B cell (primary cell): Measurements from ENCODE around the gene KRTAP25-1. TPM values are rescaled to one million over a fixed set of nuclear protein-coding genes. Genes with fewer than 3 reads are reported as not detected.

Source experiments
- ATAC-seq: fragments of 200-7000 bp; cut with Tn5 transposase; one replicate; pipeline ENCODE4 v1.10.0; 2021; ENCODE audit warnings: low read depth, mild to moderate bottlenecking, moderate number of reproducible peaks, moderate library complexity
- CTCF ChIA-PET: fragments of 350-600 bp; sonication (Branson Sonifier 250); formaldehyde crosslinking; loops from one replicate; lab custom pipeline; 2021; ENCODE audit warnings: antibody characterized with exemption, inconsistent platforms; lab: Charles Lee
- POLR2A ChIA-PET: fragments of 350-600 bp; sonication (Branson Sonifier 250); formaldehyde crosslinking; loops from one replicate; lab custom pipeline; 2021; ENCODE audit warnings: antibody characterized with exemption; lab: Charles Lee
- DNase-seq: peaks from one replicate; pipeline ENCODE4 v3.0.0; 2013
- H2AFZ ChIP-seq: 2 replicates; pipeline ENCODE4 v1.6.1; 2012; ENCODE audit warnings: mild to moderate bottlenecking, low read depth, low read length; ENCODE audit not compliant: insufficient read depth, poor library complexity, severe bottlenecking
- H3K27ac ChIP-seq, 2 donors: 1 replicate in 1 of 2; 2 replicates in 1 of 2; pipeline ENCODE4 v1.5.1; 2012 to 2013; ENCODE audit warnings: low read length in 2 of 2, mild to moderate bottlenecking in 2 of 2, moderate library complexity in 1 of 2
- H3K27me3 ChIP-seq, 4 experiments: fragments of 200-600 bp in 1 of 4; sonication (generic) in 1 of 4; replicated peaks in 1 of 4; 1 replicate in 2 of 4; 2 replicates in 2 of 4; pipeline versions ENCODE4 v1.6.1 to v1.7.0; 2013 to 2016; ENCODE audit warnings: low read length in 3 of 4, mild to moderate bottlenecking in 2 of 4, mixed read lengths in 1 of 4, moderate library complexity in 1 of 4; ENCODE audit not compliant: insufficient read depth in 4 of 4, control insufficient read depth in 3 of 4; ENCODE audit errors: control extremely low read depth in 1 of 4
- H3K36me3 ChIP-seq, 2 experiments: replicated peaks in 1 of 2; 1 replicate in 1 of 2; 2 replicates in 1 of 2; pipeline versions ENCODE4 v1.6.1 to v1.7.1; 2013; ENCODE audit warnings: low read length in 1 of 2; ENCODE audit not compliant: insufficient read depth in 2 of 2, control insufficient read depth in 1 of 2; ENCODE audit errors: control extremely low read depth in 1 of 2, extremely low read depth in 1 of 2
- H3K4me1 ChIP-seq, 2 donors: fragments of 200-600 bp in 1 of 2; sonication (generic) in 1 of 2; 1 replicate in 1 of 2; 2 replicates in 1 of 2; pipeline versions ENCODE4 v1.5.1 to v1.6.1; 2013 to 2017; ENCODE audit warnings: low read length in 2 of 2; ENCODE audit not compliant: control insufficient read depth in 2 of 2, insufficient read depth in 2 of 2
- H3K4me2 ChIP-seq: replicated peaks from 2 replicates; pipeline ENCODE3; 2012; ENCODE audit warnings: mild to moderate bottlenecking, low read depth, low read length; ENCODE audit not compliant: poor library complexity, severe bottlenecking
- H3K4me3 ChIP-seq, 5 experiments: fragments of 200-600 bp in 1 of 5; sonication (generic) in 1 of 5; 1 replicate in 3 of 5; 2 replicates in 2 of 5; pipeline versions ENCODE4 v1.5.1 to v1.7.0; 2011 to 2016; ENCODE audit warnings: low read length in 4 of 5, mild to moderate bottlenecking in 4 of 5, low read depth in 2 of 5, control low read depth in 1 of 5, moderate library complexity in 1 of 5; ENCODE audit not compliant: insufficient read depth in 1 of 5; ENCODE audit errors: control extremely low read depth in 1 of 5, extremely low read depth in 1 of 5
- H3K79me2 ChIP-seq: fragments of 200-600 bp; sonication (generic); one replicate; pipeline ENCODE4 v1.6.0; 2016; ENCODE audit warnings: low read length; ENCODE audit not compliant: control insufficient read depth, insufficient read depth
- H3K9ac ChIP-seq: fragments of 200-600 bp; sonication (generic); 2 replicates; pipeline ENCODE4 v1.6.1; 2017; ENCODE audit warnings: mild to moderate bottlenecking, low read length, moderate library complexity
- H3K9me3 ChIP-seq, 3 donors: one replicate each; pipeline versions ENCODE4 v1.6.1 to v1.7.1; 2013; ENCODE audit warnings: low read length in 2 of 3; ENCODE audit not compliant: control insufficient read depth in 2 of 3, insufficient read depth in 1 of 3; ENCODE audit errors: control extremely low read depth in 1 of 3
- H4K20me1 ChIP-seq: 2 replicates; pipeline ENCODE4 v1.6.0; 2012; ENCODE audit warnings: mild to moderate bottlenecking, low read length; ENCODE audit not compliant: insufficient read depth, control insufficient read depth, poor library complexity, severe bottlenecking
- H3K27ac Mint-ChIP-seq: one replicate; pipeline ENCODE4 v1.8.0; 2021; ENCODE audit warnings: mixed read lengths
- H3K27me3 Mint-ChIP-seq: one replicate; pipeline ENCODE4 v1.8.0; 2021; ENCODE audit warnings: mixed read lengths
- H3K4me1 Mint-ChIP-seq: one replicate; pipeline ENCODE4 v1.8.0; 2021; ENCODE audit warnings: mixed read lengths
- H3K4me3 Mint-ChIP-seq: one replicate; pipeline ENCODE4 v1.8.0; 2021; ENCODE audit warnings: mixed read lengths
- H3K9me3 Mint-ChIP-seq: one replicate; pipeline ENCODE4 v1.8.0; 2022; ENCODE audit warnings: mixed read lengths; ENCODE audit not compliant: insufficient read depth
- CTCF ChIP-seq: fragments of 200-600 bp; IDR thresholded peaks from one replicate; pipeline ENCODE4 v1.8.0; 2022; ENCODE audit warnings: antibody characterized with exemption, mild to moderate bottlenecking
- EZH2 ChIP-seq: IDR thresholded peaks from 2 replicates; pipeline ENCODE4 v1.6.1; 2012; ENCODE audit warnings: borderline replicate concordance, low read depth, mild to moderate bottlenecking, moderate library complexity, low read length; ENCODE audit not compliant: insufficient read depth, poor library complexity, severe bottlenecking
- WGBS: methylation state at CpG from one replicate; pipeline ENCODE4 v1.1.5; 2013; ENCODE audit warnings: missing lambda C conversion rate; ENCODE audit not compliant: insufficient coverage; 5-methylcytosine and 5-hydroxymethylcytosine counted together
- intact Hi-C: fragments of 100-400 bp; cut with micrococcal nuclease; formaldehyde crosslinking; loops from one replicate; pipeline ENCODE4 v1.10.0; 2022
- polyA plus RNA-seq: library from polyadenylated mRNA; depleted of rRNA; stranded (reverse); fragments of >200 nt; gene quantifications from 2 replicates; pipeline ENCODE4 v1.2.3, GENCODE V29; 2012
- total RNA-seq, 2 donors: library from RNA; stranded (reverse); fragments of 120-200 nt in 1 of 2; gene quantifications; 1 replicate in 1 of 2; 2 replicates in 1 of 2; pipeline versions ENCODE4 v1.2.3 to v1.2.4, GENCODE V29; 2013 to 2022

Gene KRTAP25-1
- total and polyA plus RNA-seq, 2 donors (not counting 1 experiment from before 2014, with no cell fraction given) = not detected

DNA sequence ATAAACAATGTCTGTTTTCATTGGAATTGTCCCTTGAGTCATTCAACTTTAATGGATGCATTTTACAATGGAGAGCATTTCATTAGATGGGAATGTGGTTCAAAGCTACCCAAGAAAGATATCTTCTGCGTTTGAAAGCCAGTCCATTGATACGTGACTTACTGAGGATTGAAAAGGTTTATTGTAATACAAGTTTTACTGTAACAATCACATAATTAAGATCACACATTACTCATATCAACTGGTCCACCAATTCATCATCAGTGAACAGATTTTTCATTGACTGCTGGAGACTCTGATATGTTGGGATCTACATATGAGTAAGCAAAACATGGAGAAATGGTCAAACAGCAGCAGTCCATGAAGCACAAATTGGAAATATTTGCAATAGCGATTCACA lies 39.4 kb downstream of the KRTAP25-1 start:
- H3K4me1 Mint-ChIP-seq = no peaks in the 10 kb centered on the region
- WGBS = no CpG with 5 or more reads among the region's 3 CpGs
- Histone ChIP-seq H3K27me3 (no peaks in the 10 kb centered on the region), H4K20me1 (no peaks in the 10 kb centered on the region), H3K4me1 (no peaks in the 10 kb centered on the region), H3K9me3 (no peaks in the 10 kb centered on the region), H3K36me3 (no peaks in the 10 kb centered on the region), H3K4me3 (no peak overlapping the region), H3K9ac (no peak overlapping the region), H3K79me2 (no peaks in the 10 kb centered on the region), H3K27ac (no peak overlapping the region), H2AFZ (no peak overlapping the region), H3K4me2 (no peak overlapping the region)
- H3K4me3 Mint-ChIP-seq = no peak overlapping the region
- CTCF ChIA-PET = no interaction called here
- TF ChIP-seq CTCF = no peak
- no peak for TF ChIP-seq EZH2
- peaks cover 6% of the 10 kb centered on the region for H3K9me3 Mint-ChIP-seq
- ATAC-seq = no peak
- no peak overlapping the region for H3K27ac Mint-ChIP-seq
- POLR2A ChIA-PET = no interaction called here
- intact Hi-C loops = no loop called here
- no peak for DNase-seq
- no peaks in the 10 kb centered on the region for H3K27me3 Mint-ChIP-seq

- H3K36me3 ChIP-seq = no peaks in the 10 kb centered on the region
- no peak for ATAC-seq
- no peak overlapping the region for H2AFZ ChIP-seq
- no peaks in the 10 kb centered on the region for H3K9me3 ChIP-seq
- H3K27me3 ChIP-seq = no peaks in the 10 kb centered on the region
- intact Hi-C loops = no loop called here
- no peaks in the 10 kb centered on the region for H3K79me2 ChIP-seq
- Mint-ChIP-seq H3K27me3 (no peaks in the 10 kb centered on the region), H3K9me3 (peaks cover 6% of the 10 kb centered on the region), H3K4me3 (no peak overlapping the region), H3K27ac (no peak overlapping the region), H3K4me1 (no peaks in the 10 kb centered on the region)
- WGBS = 97% methylated on average over 9 of the region's 9 CpGs
- no peaks in the 10 kb centered on the region for H4K20me1 ChIP-seq
- CTCF ChIA-PET = no interaction called here
- no peaks in the 10 kb centered on the region for H3K4me1 ChIP-seq
- DNase-seq = no peak
- POLR2A ChIA-PET = no interaction called here
- TF ChIP-seq CTCF (no peak), EZH2 (no peak)
- no peak overlapping the region for H3K27ac ChIP-seq
- H3K4me2 ChIP-seq = no peak overlapping the region
- H3K4me3 ChIP-seq = no peak overlapping the region
- H3K9ac ChIP-seq = no peak overlapping the region
These were observed 40.5 kb downstream of the KRTAP25-1 start for GRCh38 chr21:30248844-30249243.
